ENCODE data around the gene FARSA.
"Not testable (repeated sequence)": the region's sequence is repeated elsewhere in the genome, so short reads cannot be mapped to it uniquely, and the experiment has no call there.

FARSA gene

GRCh38 chr19:12893582-12893981, 39.9 kb downstream of the FARSA start:
- H3K4me3 ChIP-seq (ENCODE audit: low read length): no peak overlapping the region
- TF ChIP-seq, protein P1, sequence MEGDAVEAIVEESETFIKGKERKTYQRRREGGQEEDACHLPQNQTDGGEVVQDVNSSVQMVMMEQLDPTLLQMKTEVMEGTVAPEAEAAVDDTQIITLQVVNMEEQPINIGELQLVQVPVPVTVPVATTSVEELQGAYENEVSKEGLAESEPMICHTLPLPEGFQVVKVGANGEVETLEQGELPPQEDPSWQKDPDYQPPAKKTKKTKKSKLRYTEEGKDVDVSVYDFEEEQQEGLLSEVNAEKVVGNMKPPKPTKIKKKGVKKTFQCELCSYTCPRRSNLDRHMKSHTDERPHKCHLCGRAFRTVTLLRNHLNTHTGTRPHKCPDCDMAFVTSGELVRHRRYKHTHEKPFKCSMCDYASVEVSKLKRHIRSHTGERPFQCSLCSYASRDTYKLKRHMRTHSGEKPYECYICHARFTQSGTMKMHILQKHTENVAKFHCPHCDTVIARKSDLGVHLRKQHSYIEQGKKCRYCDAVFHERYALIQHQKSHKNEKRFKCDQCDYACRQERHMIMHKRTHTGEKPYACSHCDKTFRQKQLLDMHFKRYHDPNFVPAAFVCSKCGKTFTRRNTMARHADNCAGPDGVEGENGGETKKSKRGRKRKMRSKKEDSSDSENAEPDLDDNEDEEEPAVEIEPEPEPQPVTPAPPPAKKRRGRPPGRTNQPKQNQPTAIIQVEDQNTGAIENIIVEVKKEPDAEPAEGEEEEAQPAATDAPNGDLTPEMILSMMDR (IDR thresholded peaks at IDR 0.05; ENCODE audit: insufficient read depth, low read depth, low read length, missing control alignments): no peak
- no peak for DNase-seq (ENCODE audit: low read depth)

DNA sequence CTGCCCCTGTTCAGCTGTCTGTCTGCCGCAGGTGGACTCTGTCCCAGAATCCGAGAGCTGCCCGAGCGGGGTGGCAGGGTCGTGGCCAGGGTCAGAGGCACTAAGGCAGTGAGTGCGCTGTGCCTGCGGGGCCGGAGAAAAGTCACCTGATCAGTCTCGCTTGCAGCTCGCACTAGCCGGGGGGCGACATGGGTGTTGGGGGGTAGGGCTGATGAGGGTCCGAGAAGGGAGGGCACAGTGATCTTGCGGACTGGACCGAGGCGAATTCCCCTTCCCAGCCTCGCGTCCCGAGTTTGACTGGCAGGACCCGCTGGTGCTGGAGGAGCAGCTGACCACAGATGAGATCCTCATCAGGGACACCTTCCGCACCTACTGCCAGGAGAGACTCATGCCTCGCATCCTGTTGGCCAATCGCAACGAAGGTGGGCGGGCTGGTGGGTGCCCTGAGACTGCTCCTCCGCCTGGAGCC, 41.9 kb downstream of the FARSA start:
- DNase-seq (ENCODE audit: low read depth): no peak
- peak overlapping the region; percentile 94 for H3K4me3 ChIP-seq (ENCODE audit: low read length)
- TF ChIP-seq, protein P1 (IDR thresholded peaks at IDR 0.05; ENCODE audit: insufficient read depth, low read depth, low read length, missing control alignments): no peak

DNA sequence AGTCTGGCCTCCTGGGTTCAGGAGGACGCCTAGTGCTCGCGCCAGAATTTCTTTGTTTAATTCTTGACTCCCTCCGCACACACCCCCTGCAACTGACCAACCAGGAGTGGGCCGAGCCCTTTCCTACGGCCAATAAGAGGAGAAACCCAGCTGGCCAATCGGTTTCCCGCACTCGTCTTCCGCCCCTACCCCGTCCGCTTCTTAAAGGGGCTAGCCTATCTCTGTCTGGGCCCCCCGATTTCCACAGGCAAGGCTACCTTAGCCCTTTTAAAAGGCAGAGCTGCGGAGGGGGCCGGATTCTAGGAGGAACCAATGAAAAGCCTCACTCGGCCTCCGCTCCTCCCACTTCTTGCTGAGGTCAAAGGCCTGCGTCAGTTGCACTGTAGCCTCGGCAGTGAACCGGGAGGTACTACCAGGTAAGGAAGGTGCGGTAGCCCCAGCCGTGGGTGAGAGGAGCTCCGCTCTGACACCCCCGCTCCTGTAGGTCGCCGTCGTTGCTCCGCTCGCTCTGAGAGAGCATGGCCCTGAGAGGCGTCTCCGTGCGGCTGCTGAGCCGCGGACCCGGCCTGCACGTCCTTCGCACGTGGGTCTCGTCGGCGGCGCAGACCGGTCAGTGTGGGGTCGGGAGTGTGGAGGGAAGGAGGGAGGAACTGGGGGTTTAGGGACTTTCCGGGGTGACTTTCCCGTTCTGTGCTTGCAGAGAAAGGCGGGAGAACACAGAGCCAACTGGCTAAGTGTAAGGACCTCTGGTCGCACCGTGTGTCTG, 42.5 kb downstream of the FARSA start, which contains the start of gene GCDH:
Gene GCDH, plus strand, starts transcription at position 374 of the 766 bp plus-strand sequence. Its CDS starts 145 bp downstream, at position 519.
- peak; percentile 100 for DNase-seq (ENCODE audit: low read depth)
- TF ChIP-seq, protein P1 (IDR thresholded peaks at IDR 0.05; ENCODE audit: insufficient read depth, low read depth, low read length, missing control alignments): no peak
- peak within 1 kb of the TSS; percentile 94 for H3K4me3 ChIP-seq (ENCODE audit: low read length)

- DNase-seq (ENCODE audit: low read depth): not testable (repeated sequence)
- peak overlapping the region; percentile 94 for H3K4me3 ChIP-seq (ENCODE audit: low read length)
These were observed 43.2 kb downstream of the FARSA start for GRCh38 chr19:12890299-12890786.

DNA sequence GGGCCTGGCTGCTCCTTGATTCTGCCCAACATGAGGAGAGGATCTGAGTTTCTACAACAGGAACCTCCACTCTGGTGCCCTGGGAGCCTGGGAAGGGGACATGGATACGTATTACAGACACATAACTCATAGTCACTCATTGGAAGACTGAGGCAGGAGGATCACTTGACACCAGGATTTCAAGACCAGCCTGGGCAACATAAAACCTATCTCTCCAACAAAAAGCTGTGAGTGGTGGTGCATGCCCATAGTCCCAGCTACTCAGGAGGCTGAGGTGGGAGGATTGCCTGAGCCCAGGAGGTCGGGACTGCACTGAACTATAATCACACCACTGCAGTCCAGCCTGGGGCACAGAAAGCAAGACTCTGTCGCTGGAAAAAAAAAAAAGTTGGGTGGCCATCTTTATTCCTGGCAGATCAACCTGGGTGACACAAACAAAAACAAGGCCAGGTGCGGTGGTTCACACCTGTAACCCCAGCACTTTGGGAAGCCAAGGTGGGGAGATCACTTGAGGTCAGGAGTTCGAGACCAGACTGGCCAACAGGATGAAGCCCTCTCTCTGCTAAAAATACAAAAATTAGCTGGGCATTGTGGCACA, 45.4 kb downstream of the FARSA start:
- no peak overlapping the region for H3K4me3 ChIP-seq (ENCODE audit: low read length)
- no peak for DNase-seq (ENCODE audit: low read depth)
- TF ChIP-seq, protein P1 (IDR thresholded peaks at IDR 0.05; ENCODE audit: insufficient read depth, low read depth, low read length, missing control alignments): no peak

- TF ChIP-seq, protein P1 (IDR thresholded peaks at IDR 0.05; ENCODE audit: insufficient read depth, low read depth, low read length, missing control alignments): no peak
- no peak for DNase-seq (ENCODE audit: low read depth)
- H3K4me3 ChIP-seq (ENCODE audit: low read length): no peak within 1 kb of the TSS
These were observed 46.4 kb downstream of the FARSA start, which contains the start of gene KLF1 for GRCh38 chr19:12886969-12887747. TSS of gene KLF1 (minus strand) at chr19:12887201. CDS start at chr19:12887140, 61 bp downstream.

DNA sequence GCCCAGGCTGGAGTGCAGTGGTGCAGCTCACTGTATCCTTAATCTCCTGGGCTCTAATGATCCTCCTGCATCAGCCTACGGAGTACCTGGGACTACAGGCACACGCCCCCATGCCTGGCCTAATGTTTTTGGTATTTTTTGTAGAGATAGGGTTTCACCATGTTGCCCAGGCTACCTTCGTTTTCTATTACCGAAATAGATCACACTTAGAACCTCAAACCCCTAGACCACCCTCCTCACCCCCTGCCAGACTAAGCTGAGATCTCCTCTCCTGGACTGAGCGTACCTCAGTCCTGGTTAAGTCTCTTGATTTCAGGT, 46.9 kb downstream of the FARSA start:
- no peak overlapping the region for H3K4me3 ChIP-seq (ENCODE audit: low read length)
- DNase-seq (ENCODE audit: low read depth): no peak
- TF ChIP-seq, protein P1 (IDR thresholded peaks at IDR 0.05; ENCODE audit: insufficient read depth, low read depth, low read length, missing control alignments): no peak
